CD14-positive monocyte (primary cell): ENCODE measurements around the gene CDH23. TPM values are rescaled to one million over a fixed set of nuclear protein-coding genes. Genes with fewer than 3 reads are reported as not detected.

Experiments
- DNase-seq, 3 donors: peaks; one replicate each; pipeline ENCODE4 v3.0.0-alpha.2; 2011 to 2022
- H2AFZ ChIP-seq: 2 replicates; pipeline ENCODE4 v1.6.0; 2012; ENCODE audit warnings: mild to moderate bottlenecking, low read depth, low read length, inconsistent platforms; ENCODE audit not compliant: insufficient read depth, poor library complexity, severe bottlenecking
- H3K27ac ChIP-seq, 2 donors: 1 replicate in 1 of 2; 2 replicates in 1 of 2; pipeline ENCODE4 v1.5.1; 2012 to 2013; ENCODE audit warnings: low read length in 2 of 2, control low read depth in 1 of 2, inconsistent platforms in 1 of 2, low read depth in 1 of 2, mild to moderate bottlenecking in 1 of 2
- H3K27me3 ChIP-seq, 2 donors: one replicate each; pipeline versions ENCODE4 v1.6.0 to v1.6.1; 2011 to 2013; ENCODE audit warnings: low read length in 2 of 2; ENCODE audit not compliant: control insufficient read depth in 2 of 2, insufficient read depth in 2 of 2
- H3K36me3 ChIP-seq, 2 donors: replicated peaks in 1 of 2; 1 replicate in 1 of 2; 2 replicates in 1 of 2; pipeline versions ENCODE4 v1.5.1 to v1.6.1; 2012 to 2013; ENCODE audit warnings: low read length in 2 of 2, control low read depth in 1 of 2, inconsistent platforms in 1 of 2, mild to moderate bottlenecking in 1 of 2; ENCODE audit not compliant: insufficient read depth in 2 of 2, control insufficient read depth in 1 of 2
- H3K4me1 ChIP-seq, 2 donors: 1 replicate in 1 of 2; 2 replicates in 1 of 2; pipeline versions ENCODE4 v1.5.1 to v1.6.1; 2012 to 2013; ENCODE audit warnings: low read length in 2 of 2, control low read depth in 1 of 2, inconsistent platforms in 1 of 2, mild to moderate bottlenecking in 1 of 2, moderate library complexity in 1 of 2; ENCODE audit not compliant: insufficient read depth in 2 of 2, control insufficient read depth in 1 of 2
- H3K4me2 ChIP-seq: replicated peaks from 2 replicates; pipeline ENCODE3; 2012; ENCODE audit warnings: low read length, moderate library complexity, mild to moderate bottlenecking; ENCODE audit not compliant: poor library complexity, severe bottlenecking; ENCODE audit errors: extremely low read depth
- H3K4me3 ChIP-seq, 3 experiments: fragments of 200-600 bp in 1 of 3; sonication (generic) in 1 of 3; replicated peaks in 1 of 3; 1 replicate in 2 of 3; 2 replicates in 1 of 3; pipeline ENCODE4 v1.5.1; 2011 to 2013; ENCODE audit warnings: low read length in 3 of 3, mild to moderate bottlenecking in 3 of 3, control low read depth in 2 of 3, low read depth in 2 of 3, inconsistent platforms in 1 of 3, moderate library complexity in 1 of 3
- H3K79me2 ChIP-seq: 2 replicates; pipeline ENCODE4 v1.6.0; 2012; ENCODE audit warnings: mild to moderate bottlenecking, control low read depth, inconsistent platforms, low read length, moderate library complexity; ENCODE audit not compliant: insufficient read depth
- H3K9ac ChIP-seq: 2 replicates; pipeline ENCODE4 v1.6.0; 2017; ENCODE audit warnings: low read length, mild to moderate bottlenecking; ENCODE audit not compliant: insufficient read depth, poor library complexity, severe bottlenecking
- H3K9me3 ChIP-seq, 2 donors: replicated peaks in 1 of 2; 1 replicate in 1 of 2; 2 replicates in 1 of 2; pipeline versions ENCODE4 v1.5.1 to v1.6.1; 2012 to 2013; ENCODE audit warnings: low read length in 2 of 2, control low read depth in 1 of 2; ENCODE audit not compliant: control insufficient read depth in 1 of 2, insufficient read depth in 1 of 2
- H4K20me1 ChIP-seq: 2 replicates; pipeline ENCODE4 v1.6.0; 2012; ENCODE audit warnings: mild to moderate bottlenecking, low read length, control low read depth, moderate library complexity; ENCODE audit not compliant: insufficient read depth
- H3K27ac Mint-ChIP-seq, 7 donors: one replicate each; pipeline ENCODE4 v1.8.0; 2020; ENCODE audit warnings: mild to moderate bottlenecking in 7 of 7, mixed read lengths in 7 of 7, moderate library complexity in 6 of 7, inconsistent platforms in 2 of 7
- H3K27me3 Mint-ChIP-seq, 3 donors: one replicate each; pipeline ENCODE4 v1.8.0; 2021 to 2022; ENCODE audit warnings: low read depth in 3 of 3, mild to moderate bottlenecking in 3 of 3, mixed read lengths in 3 of 3, moderate library complexity in 3 of 3, inconsistent platforms in 1 of 3
- H3K36me3 Mint-ChIP-seq, 2 donors: one replicate each; pipeline ENCODE4 v1.8.0; 2020; ENCODE audit warnings: mixed read lengths in 2 of 2, inconsistent platforms in 1 of 2, mild to moderate bottlenecking in 1 of 2
- H3K4me1 Mint-ChIP-seq: one replicate; pipeline ENCODE4 v1.8.0; 2020; ENCODE audit warnings: mild to moderate bottlenecking, mixed read lengths
- H3K4me3 Mint-ChIP-seq, 2 donors: one replicate each; pipeline ENCODE4 v1.8.0; 2020; ENCODE audit warnings: mild to moderate bottlenecking in 2 of 2, mixed read lengths in 2 of 2, moderate library complexity in 1 of 2
- H3K9me3 Mint-ChIP-seq, 7 donors: one replicate each; pipeline ENCODE4 v1.8.0; 2020 to 2022; ENCODE audit warnings: mixed read lengths in 7 of 7, mild to moderate bottlenecking in 6 of 7, moderate library complexity in 6 of 7, inconsistent platforms in 2 of 7
- WGBS: methylation state at CpG from one replicate; pipeline ENCODE4 v1.1.5; 2013; ENCODE audit warnings: missing lambda C conversion rate; ENCODE audit not compliant: insufficient coverage; 5-methylcytosine and 5-hydroxymethylcytosine counted together
- intact Hi-C, 2 donors: fragments of 100-400 bp; cut with micrococcal nuclease; formaldehyde crosslinking; loops; one replicate each; pipeline versions ENCODE4 v1.15.0 to v1.15.1; 2023
- polyA plus RNA-seq, 3 donors: library from polyadenylated mRNA; depleted of rRNA in 1 of 3; unstranded in 2 of 3; stranded (reverse) in 1 of 3; fragments of 300-500 nt in 2 of 3; fragments of >200 nt in 1 of 3; fragmentation: Illumina TruSeq in 2 of 3; gene quantifications; 1 replicate in 2 of 3; 2 replicates in 1 of 3; pipeline ENCODE4 v1.2.3, GENCODE V29; 2012 to 2021
- TF ChIP-seq, protein P1 (sequence below): fragments of 200-600 bp; IDR thresholded peaks from one replicate; pipeline ENCODE4 v1.8.0; 2022; ENCODE audit warnings: antibody characterized with exemption, mild to moderate bottlenecking

The CDH23 gene
- polyA plus RNA-seq, 3 donors: 8.2 to 36.2 (median 10.5) TPM

DNA sequence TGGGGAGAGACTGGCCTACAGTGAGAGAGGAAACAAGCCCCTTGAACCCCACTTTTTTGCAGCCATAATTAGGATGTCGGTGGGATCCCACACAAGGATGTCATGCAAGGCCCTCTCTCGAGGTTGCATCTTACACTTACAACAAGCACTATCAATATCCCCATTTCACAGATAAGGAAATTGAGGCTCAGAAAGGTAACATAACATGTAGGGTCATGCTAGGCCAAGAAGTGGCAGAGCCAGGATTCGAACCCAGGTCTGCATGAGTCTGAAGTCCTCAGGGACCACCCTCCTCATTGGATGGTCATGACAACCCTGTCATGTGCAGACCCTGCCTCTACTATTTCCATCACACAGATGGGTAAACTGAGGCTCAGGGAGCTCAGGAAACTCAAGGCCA, 199.4 kb downstream of the CDH23 start:
- no peak overlapping the region for H2AFZ ChIP-seq
- 83% methylated on average over 1 of the region's 3 CpGs for WGBS
- peaks cover 28 to 34% of the 10 kb centered on the region in 2 donors for H3K4me1 ChIP-seq
- H3K4me3 Mint-ChIP-seq: no peak overlapping the region
- no peak overlapping the region for H3K27ac ChIP-seq
- peaks cover 0 to 4% (median 2%) of the 10 kb centered on the region in 3 donors for H3K27me3 Mint-ChIP-seq
- no peaks in the 10 kb centered on the region for H4K20me1 ChIP-seq
- H3K4me1 Mint-ChIP-seq: peaks cover 37% of the 10 kb centered on the region
- no peaks in the 10 kb centered on the region for H3K79me2 ChIP-seq
- DNase-seq: no peak
- H3K9me3 ChIP-seq: no peaks in the 10 kb centered on the region
- no peaks in the 10 kb centered on the region for H3K9me3 Mint-ChIP-seq
- no peak overlapping the region for H3K9ac ChIP-seq
- H3K36me3 ChIP-seq: no peaks in the 10 kb centered on the region
- H3K27ac Mint-ChIP-seq: peak overlapping the region in 1 of 7 donors; percentile 2
- no peak overlapping the region for H3K4me2 ChIP-seq
- no peak overlapping the region for H3K4me3 ChIP-seq
- no peaks in the 10 kb centered on the region for H3K27me3 ChIP-seq
- intact Hi-C loops: no loop called here
- H3K36me3 Mint-ChIP-seq: no peaks in the 10 kb centered on the region
- TF ChIP-seq, protein P1, sequence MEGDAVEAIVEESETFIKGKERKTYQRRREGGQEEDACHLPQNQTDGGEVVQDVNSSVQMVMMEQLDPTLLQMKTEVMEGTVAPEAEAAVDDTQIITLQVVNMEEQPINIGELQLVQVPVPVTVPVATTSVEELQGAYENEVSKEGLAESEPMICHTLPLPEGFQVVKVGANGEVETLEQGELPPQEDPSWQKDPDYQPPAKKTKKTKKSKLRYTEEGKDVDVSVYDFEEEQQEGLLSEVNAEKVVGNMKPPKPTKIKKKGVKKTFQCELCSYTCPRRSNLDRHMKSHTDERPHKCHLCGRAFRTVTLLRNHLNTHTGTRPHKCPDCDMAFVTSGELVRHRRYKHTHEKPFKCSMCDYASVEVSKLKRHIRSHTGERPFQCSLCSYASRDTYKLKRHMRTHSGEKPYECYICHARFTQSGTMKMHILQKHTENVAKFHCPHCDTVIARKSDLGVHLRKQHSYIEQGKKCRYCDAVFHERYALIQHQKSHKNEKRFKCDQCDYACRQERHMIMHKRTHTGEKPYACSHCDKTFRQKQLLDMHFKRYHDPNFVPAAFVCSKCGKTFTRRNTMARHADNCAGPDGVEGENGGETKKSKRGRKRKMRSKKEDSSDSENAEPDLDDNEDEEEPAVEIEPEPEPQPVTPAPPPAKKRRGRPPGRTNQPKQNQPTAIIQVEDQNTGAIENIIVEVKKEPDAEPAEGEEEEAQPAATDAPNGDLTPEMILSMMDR: no peak

- Histone ChIP-seq H2AFZ (no peak overlapping the region), H3K4me3 (no peak overlapping the region), H3K9ac (no peak overlapping the region), H3K9me3 (no peaks in the 10 kb centered on the region), H3K4me2 (no peak overlapping the region), H3K27me3 (no peaks in the 10 kb centered on the region), H4K20me1 (no peaks in the 10 kb centered on the region), H3K4me1 (peaks cover 28 to 34% of the 10 kb centered on the region in 2 donors), H3K36me3 (no peaks in the 10 kb centered on the region), H3K79me2 (no peaks in the 10 kb centered on the region), H3K27ac (peak overlapping the region; percentile 93 to 95)
- Mint-ChIP-seq H3K4me3 (no peak overlapping the region), H3K36me3 (no peaks in the 10 kb centered on the region), H3K9me3 (no peaks in the 10 kb centered on the region), H3K27me3 (peaks cover 0 to 4% (median 2%) of the 10 kb centered on the region in 3 donors), H3K4me1 (peaks cover 39% of the 10 kb centered on the region), H3K27ac (peak overlapping the region in 2 of 7 donors; percentile 31 to 58)
- TF ChIP-seq, protein P1: no peak
- intact Hi-C loops: no loop called here
- DNase-seq: no peak
- 100% methylated on average over 1 of the region's 8 CpGs for WGBS
Measured at GRCh38 chr10:71596759-71597158, 200.0 kb downstream of the CDH23 start.
